ENCODE data around the gene LAMTOR5.
"Not testable (repeated sequence)": the region's sequence is repeated elsewhere in the genome, so short reads cannot be mapped to it uniquely, and the experiment has no call there.

LAMTOR5 gene

GRCh38 chr1:110450929-110451328, 43.4 kb upstream of the LAMTOR5 start, which contains the start of gene PROK1:
TSS of gene PROK1 (plus strand) at chr1:110451149. CDS start at chr1:110451217, 68 bp downstream.
- TF ChIP-seq CTCF (IDR thresholded peaks at IDR 0.05; ENCODE audit: extremely low read depth, insufficient read depth, missing control alignments): no peak
- DNase-seq (ENCODE audit: low spot score): no peak
- in situ Hi-C loops (cut with MboI; ENCODE audit: low pct_unique_long_range_greater_than_20kb, low sequenced_read_pairs, unreplicated experiment): no loop called here

- DNase-seq (ENCODE audit: low spot score): no peak
- no peak for TF ChIP-seq CTCF (IDR thresholded peaks at IDR 0.05; ENCODE audit: extremely low read depth, insufficient read depth, missing control alignments)
- in situ Hi-C loops (cut with MboI; ENCODE audit: low pct_unique_long_range_greater_than_20kb, low sequenced_read_pairs, unreplicated experiment): no loop called here
Measured at GRCh38 chr1:110449661-110450651, 42.5 kb upstream of the LAMTOR5 start.

GRCh38 chr1:110444561-110444960, 37.1 kb upstream of the LAMTOR5 start:
- no peak for DNase-seq (ENCODE audit: low spot score)
- in situ Hi-C loops (cut with MboI; ENCODE audit: low pct_unique_long_range_greater_than_20kb, low sequenced_read_pairs, unreplicated experiment): no loop called here
- TF ChIP-seq CTCF (IDR thresholded peaks at IDR 0.05; ENCODE audit: extremely low read depth, insufficient read depth, missing control alignments): no peak

- TF ChIP-seq CTCF (IDR thresholded peaks at IDR 0.05; ENCODE audit: extremely low read depth, insufficient read depth, missing control alignments): no peak
- DNase-seq (ENCODE audit: low spot score): no peak
- in situ Hi-C loops (cut with MboI; ENCODE audit: low pct_unique_long_range_greater_than_20kb, low sequenced_read_pairs, unreplicated experiment): no loop called here
Measured at GRCh38 chr1:110443451-110443850, 36.0 kb upstream of the LAMTOR5 start.

GRCh38 chr1:110441888-110442287, 34.4 kb upstream of the LAMTOR5 start:
- TF ChIP-seq CTCF (IDR thresholded peaks at IDR 0.05; ENCODE audit: extremely low read depth, insufficient read depth, missing control alignments): no peak
- in situ Hi-C loops (cut with MboI; ENCODE audit: low pct_unique_long_range_greater_than_20kb, low sequenced_read_pairs, unreplicated experiment): no loop called here
- DNase-seq (ENCODE audit: low spot score): no peak

- in situ Hi-C loops (cut with MboI; ENCODE audit: low pct_unique_long_range_greater_than_20kb, low sequenced_read_pairs, unreplicated experiment): no loop called here
- TF ChIP-seq CTCF (IDR thresholded peaks at IDR 0.05; ENCODE audit: extremely low read depth, insufficient read depth, missing control alignments): no peak
- DNase-seq (ENCODE audit: low spot score): no peak
Measured at GRCh38 chr1:110440877-110441276, 33.4 kb upstream of the LAMTOR5 start.

GRCh38 chr1:110439873-110440272, 32.4 kb upstream of the LAMTOR5 start:
- DNase-seq (ENCODE audit: low spot score); in situ Hi-C loops (cut with MboI; ENCODE audit: low pct_unique_long_range_greater_than_20kb, low sequenced_read_pairs, unreplicated experiment): not testable (repeated sequence)

All from GM13977 (cell line).